ENCODE results near the gene ETV2.
A peak's percentile ranks its signal among the peaks of the same experiment; 100 is the strongest.

ETV2 gene

DNA sequence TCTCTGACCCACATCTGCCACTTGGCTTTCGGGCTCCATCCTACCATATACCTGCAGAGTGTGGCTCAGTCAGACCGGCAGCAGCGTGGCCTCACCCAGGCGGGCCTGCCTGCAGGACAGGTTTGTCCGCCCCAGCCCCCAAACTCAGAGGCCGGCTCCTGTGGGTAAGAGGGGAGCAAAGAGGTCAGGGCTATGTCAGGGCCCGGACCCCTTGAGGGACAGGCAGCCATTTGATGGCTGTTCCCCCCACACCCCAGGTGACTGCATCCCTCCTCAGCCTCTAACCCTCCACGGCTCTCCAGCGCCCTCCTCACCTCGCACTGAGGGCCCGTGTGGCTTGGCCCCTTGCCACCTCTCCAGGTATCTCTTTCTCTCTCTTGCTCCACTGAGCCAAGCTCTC lies 50.5 kb downstream of the ETV2 start:
- Mint-ChIP-seq H3K27ac (no peak overlapping the region), H3K27me3 (ENCODE audit: low read depth) (no peaks in the 10 kb centered on the region), H3K36me3 (ENCODE audit: low read depth) (no peaks in the 10 kb centered on the region), H3K4me3 (no peak overlapping the region), H3K9me3 (no peaks in the 10 kb centered on the region), H3K4me1 (no peaks in the 10 kb centered on the region)
- TF ChIP-seq, protein P1, sequence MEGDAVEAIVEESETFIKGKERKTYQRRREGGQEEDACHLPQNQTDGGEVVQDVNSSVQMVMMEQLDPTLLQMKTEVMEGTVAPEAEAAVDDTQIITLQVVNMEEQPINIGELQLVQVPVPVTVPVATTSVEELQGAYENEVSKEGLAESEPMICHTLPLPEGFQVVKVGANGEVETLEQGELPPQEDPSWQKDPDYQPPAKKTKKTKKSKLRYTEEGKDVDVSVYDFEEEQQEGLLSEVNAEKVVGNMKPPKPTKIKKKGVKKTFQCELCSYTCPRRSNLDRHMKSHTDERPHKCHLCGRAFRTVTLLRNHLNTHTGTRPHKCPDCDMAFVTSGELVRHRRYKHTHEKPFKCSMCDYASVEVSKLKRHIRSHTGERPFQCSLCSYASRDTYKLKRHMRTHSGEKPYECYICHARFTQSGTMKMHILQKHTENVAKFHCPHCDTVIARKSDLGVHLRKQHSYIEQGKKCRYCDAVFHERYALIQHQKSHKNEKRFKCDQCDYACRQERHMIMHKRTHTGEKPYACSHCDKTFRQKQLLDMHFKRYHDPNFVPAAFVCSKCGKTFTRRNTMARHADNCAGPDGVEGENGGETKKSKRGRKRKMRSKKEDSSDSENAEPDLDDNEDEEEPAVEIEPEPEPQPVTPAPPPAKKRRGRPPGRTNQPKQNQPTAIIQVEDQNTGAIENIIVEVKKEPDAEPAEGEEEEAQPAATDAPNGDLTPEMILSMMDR (IDR thresholded peaks at IDR 0.05; ENCODE audit: unreplicated experiment in 3 of 3) = no peak

DNA sequence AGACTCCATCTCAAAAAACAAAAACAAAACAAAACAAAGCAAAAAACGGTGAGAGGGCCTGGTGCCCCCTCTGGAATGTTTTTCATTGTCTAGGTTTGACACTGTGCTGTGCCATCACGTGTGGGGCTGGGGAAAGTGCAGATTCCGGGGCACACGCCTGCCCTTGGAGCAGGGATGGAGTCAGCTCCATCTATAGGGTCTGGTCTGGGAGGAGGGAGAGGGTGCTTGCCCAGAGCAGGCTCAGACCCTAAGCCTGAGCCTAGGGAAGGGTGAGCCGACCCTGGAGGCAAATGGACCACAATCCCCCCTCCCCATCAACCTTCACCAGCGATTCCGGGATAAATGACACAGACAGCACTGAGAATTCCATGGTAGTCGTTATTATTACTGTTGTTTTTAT lies 51.9 kb downstream of the ETV2 start:
- H3K36me3 Mint-ChIP-seq (ENCODE audit: low read depth) = no peaks in the 10 kb centered on the region
- no peaks in the 10 kb centered on the region for H3K9me3 Mint-ChIP-seq
- no peak overlapping the region for H3K27ac Mint-ChIP-seq
- H3K4me3 Mint-ChIP-seq = no peak overlapping the region
- TF ChIP-seq, protein P1 (IDR thresholded peaks at IDR 0.05; ENCODE audit: unreplicated experiment in 3 of 3) = no peak
- no peaks in the 10 kb centered on the region for H3K4me1 Mint-ChIP-seq
- H3K27me3 Mint-ChIP-seq (ENCODE audit: low read depth) = no peaks in the 10 kb centered on the region

DNA sequence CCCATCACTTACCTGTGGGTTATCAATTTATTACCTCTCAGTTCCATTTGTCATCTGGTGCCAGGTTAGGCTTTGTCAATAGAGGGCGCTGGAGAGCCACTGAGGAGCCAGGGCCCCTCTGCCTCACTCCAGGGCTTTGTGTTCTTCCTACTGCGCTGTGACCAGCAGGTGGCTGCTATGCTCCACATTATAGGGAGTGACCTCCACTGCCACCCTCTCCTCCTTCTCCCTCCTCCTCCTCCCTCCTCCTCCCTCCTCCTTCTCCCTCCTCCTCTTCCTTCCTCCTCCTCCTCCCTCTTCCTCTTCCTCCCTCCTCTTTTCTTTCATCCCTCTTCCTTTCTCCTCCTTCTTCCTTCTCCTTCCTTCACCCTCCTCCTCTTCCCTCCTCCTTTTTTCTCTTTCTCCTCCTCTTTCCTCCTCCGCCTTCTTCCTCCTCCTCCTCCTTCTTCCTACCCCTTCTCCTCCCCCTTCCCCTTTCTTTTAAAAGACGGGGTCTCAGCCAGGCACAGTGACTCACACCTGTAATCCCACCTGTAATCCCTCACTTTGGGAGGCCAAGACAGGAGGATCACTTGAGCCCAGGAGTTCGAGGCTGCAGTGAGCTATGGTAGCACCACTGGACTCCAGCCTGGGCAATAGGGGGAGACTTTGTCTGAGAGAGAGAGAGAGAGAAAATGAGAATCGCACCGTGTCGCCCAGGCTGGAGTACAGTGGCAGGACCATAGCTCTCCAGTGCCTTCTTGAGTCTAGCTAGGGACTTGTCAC lies 52.5 kb downstream of the ETV2 start:
- no peak overlapping the region for H3K27ac Mint-ChIP-seq
- no peaks in the 10 kb centered on the region for H3K36me3 Mint-ChIP-seq (ENCODE audit: low read depth)
- TF ChIP-seq, protein P1 (IDR thresholded peaks at IDR 0.05; ENCODE audit: unreplicated experiment in 3 of 3) = peak; percentile 96 to 97 (median 96)
- no peaks in the 10 kb centered on the region for H3K27me3 Mint-ChIP-seq (ENCODE audit: low read depth)
- H3K4me1 Mint-ChIP-seq = no peaks in the 10 kb centered on the region
- no peak overlapping the region for H3K4me3 Mint-ChIP-seq
- no peaks in the 10 kb centered on the region for H3K9me3 Mint-ChIP-seq

Measured in nephron (organoid).